Sigmoid colon (tissue), 7 donors: ENCODE data around the gene PTBP1. TPM values are rescaled to one million over a fixed set of nuclear protein-coding genes. Genes with fewer than 3 reads are reported as not detected.

Experiments
- DNase-seq: peaks from one replicate; pipeline ENCODE4 v3.0.0-alpha.2; 2019
- H3K27ac ChIP-seq, 4 donors: fragments of 200-600 bp; sonication (generic); one replicate each; pipeline ENCODE4 v1.5.1; 2016 to 2019; ENCODE audit warnings: mild to moderate bottlenecking in 1 of 4
- H3K27me3 ChIP-seq, 3 donors: fragments of 200-600 bp; sonication (generic); one replicate each; pipeline ENCODE4 v1.5.1; 2019; ENCODE audit warnings: mild to moderate bottlenecking in 1 of 3
- H3K36me3 ChIP-seq, 4 donors: fragments of 200-600 bp; sonication (generic); one replicate each; pipeline ENCODE4 v1.5.1; 2016 to 2019
- H3K4me1 ChIP-seq, 4 donors: fragments of 200-600 bp; sonication (generic); one replicate each; pipeline ENCODE4 v1.5.1; 2017 to 2019
- H3K4me3 ChIP-seq, 4 donors: fragments of 200-600 bp; sonication (generic); one replicate each; pipeline ENCODE4 v1.5.1; 2017 to 2019; ENCODE audit warnings: mild to moderate bottlenecking in 2 of 4, moderate library complexity in 1 of 4
- H3K9me3 ChIP-seq, 4 donors: fragments of 200-600 bp in 3 of 4; sonication (generic) in 3 of 4; one replicate each; pipeline versions ENCODE4 v1.5.1 to v1.6.1; 2013 to 2019
- EP300 ChIP-seq, 4 donors: sonication (generic); formaldehyde crosslinking; IDR thresholded peaks; one replicate each; pipeline ENCODE4 v1.6.1; 2017; ENCODE audit warnings: antibody characterized with exemption in 4 of 4
- POLR2A ChIP-seq, 2 donors: fragments of 450-650 bp; IDR thresholded peaks; one replicate each; pipeline ENCODE4 v1.6.1; 2016; ENCODE audit warnings: antibody characterized with exemption in 2 of 2, mild to moderate bottlenecking in 2 of 2, moderate library complexity in 2 of 2
- POLR2AphosphoS5 ChIP-seq, 4 donors: sonication (generic); formaldehyde crosslinking; IDR thresholded peaks; one replicate each; pipeline ENCODE4 v1.6.1; 2017; ENCODE audit warnings: antibody characterized with exemption in 4 of 4
- WGBS, 2 donors: extraction: QIAGEN DNeasy Blood & Tissue Kit; methylation state at CpG; one replicate each; pipeline ENCODE4 v1.1.7; 2013; 5-methylcytosine and 5-hydroxymethylcytosine counted together
- intact Hi-C: fragments of 100-400 bp; cut with DNase I; formaldehyde crosslinking; loops from one replicate; pipeline ENCODE4 v1.15.1; 2023
- polyA plus RNA-seq, 3 donors: library from polyadenylated mRNA; stranded (reverse); fragments of 200-250 nt; gene quantifications; one replicate each; pipeline ENCODE4 v1.2.3, GENCODE V29; 2013
- small RNA-seq, 3 donors: library from RNA; depleted of rRNA; stranded (forward); fragments of <200 nt; gene quantifications; one replicate each; pipeline ENCODE3, GENCODE V24; 2016
- total RNA-seq, 4 donors: library from RNA; depleted of rRNA; stranded (reverse); fragments of >200 nt; gene quantifications; one replicate each; pipeline ENCODE4 v1.1.0, GENCODE V29; 2016
- TF ChIP-seq, protein P1 (sequence below), 4 experiments: fragments of 450-650 bp in 3 of 4; fragments of 200-600 bp in 1 of 4; IDR thresholded peaks; one replicate each; pipeline ENCODE4 v1.5.1; 2016 to 2019; ENCODE audit warnings: antibody characterized with exemption in 4 of 4, mild to moderate bottlenecking in 3 of 4, moderate library complexity in 2 of 4
- donor health status: healthy with polysubstance abuse.
- donor health status: Bipolar disorder and iron deficiency.
- donor health status: healthy.

PTBP1 gene
- total and polyA plus RNA-seq, 7 donors = 53.8 to 154 (median 78.7) TPM

DNA sequence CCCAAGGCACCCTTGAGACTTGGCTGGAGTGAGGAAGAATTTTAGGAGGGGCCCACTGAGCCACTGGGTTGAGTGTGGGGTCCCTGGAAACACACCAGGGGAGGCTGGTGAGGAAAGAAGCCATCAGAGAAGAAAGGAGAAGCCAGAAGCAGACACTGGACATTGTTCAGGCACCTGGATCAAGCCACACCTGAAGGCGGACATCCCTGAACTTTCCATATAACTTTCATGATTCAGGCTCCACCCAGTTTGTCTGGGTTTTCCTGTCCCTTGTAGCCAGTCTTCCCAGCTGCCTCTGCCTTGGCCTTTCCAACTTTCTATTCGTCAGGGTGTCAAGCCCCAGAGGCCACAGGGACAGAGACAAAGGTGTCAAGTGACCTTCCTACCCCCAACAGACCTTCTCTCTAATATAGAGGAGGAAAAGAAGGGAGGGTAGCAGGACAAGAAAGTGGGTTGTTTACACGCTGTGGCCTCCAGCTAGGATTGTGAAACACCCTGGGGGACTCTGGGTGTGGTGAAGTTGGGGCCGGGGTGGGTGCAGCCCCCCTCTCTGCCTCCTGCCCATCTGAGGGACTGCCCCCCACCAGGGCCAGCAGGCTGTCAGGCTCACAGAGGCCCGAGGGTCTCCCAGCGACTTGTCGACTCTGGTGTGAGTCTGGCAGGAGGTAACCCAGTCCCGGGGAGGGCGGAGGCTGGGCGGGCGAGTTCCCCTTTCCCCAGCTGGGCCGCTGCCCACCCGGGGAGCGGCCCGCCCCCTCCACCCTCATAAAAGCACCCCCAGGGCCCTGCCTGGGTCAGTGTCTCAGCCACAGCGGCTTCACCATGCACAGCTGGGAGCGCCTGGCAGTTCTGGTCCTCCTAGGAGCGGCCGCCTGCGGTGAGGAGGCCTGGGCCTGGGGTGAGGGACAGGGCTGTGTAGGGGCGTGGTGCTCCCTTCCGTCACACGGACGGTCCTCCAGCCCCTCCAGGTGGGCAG is 61.9 kb downstream of the PTBP1 start, which contains the start of gene CFD:
Gene CFD, plus strand, starts transcription at position 797 of the 976 bp plus-strand sequence. Its CDS starts 26 bp downstream, at position 823.
- 7 to 20% methylated on average over 24 of the region's 24 CpGs for WGBS, 2 donors
- H3K27me3 ChIP-seq = peaks cover 23 to 76% (median 44%) of the 10 kb centered on the region in 3 donors
- intact Hi-C loops = loop anchor here (2.0 to 5.0 kb wide), 2 partner anchors 87 to 124 kb away; no protein-coding TSS in a partner anchor
- H3K36me3 ChIP-seq = no peaks in the 10 kb centered on the region
- no peaks in the 10 kb centered on the region for H3K9me3 ChIP-seq
- TF ChIP-seq, protein P1, sequence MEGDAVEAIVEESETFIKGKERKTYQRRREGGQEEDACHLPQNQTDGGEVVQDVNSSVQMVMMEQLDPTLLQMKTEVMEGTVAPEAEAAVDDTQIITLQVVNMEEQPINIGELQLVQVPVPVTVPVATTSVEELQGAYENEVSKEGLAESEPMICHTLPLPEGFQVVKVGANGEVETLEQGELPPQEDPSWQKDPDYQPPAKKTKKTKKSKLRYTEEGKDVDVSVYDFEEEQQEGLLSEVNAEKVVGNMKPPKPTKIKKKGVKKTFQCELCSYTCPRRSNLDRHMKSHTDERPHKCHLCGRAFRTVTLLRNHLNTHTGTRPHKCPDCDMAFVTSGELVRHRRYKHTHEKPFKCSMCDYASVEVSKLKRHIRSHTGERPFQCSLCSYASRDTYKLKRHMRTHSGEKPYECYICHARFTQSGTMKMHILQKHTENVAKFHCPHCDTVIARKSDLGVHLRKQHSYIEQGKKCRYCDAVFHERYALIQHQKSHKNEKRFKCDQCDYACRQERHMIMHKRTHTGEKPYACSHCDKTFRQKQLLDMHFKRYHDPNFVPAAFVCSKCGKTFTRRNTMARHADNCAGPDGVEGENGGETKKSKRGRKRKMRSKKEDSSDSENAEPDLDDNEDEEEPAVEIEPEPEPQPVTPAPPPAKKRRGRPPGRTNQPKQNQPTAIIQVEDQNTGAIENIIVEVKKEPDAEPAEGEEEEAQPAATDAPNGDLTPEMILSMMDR (IDR thresholded peaks at IDR 0.05) = no peak
- TF ChIP-seq EP300 (IDR thresholded peaks at IDR 0.05) (no peak), POLR2AphosphoS5 (IDR thresholded peaks at IDR 0.05) (peak; percentile 52 to 84 (median 74)), POLR2A (IDR thresholded peaks at IDR 0.05) (peak in 1 of 2 donors; percentile 46)
- DNase-seq = peak; percentile 89
- H3K27ac ChIP-seq = peak within 1 kb of the TSS; percentile 54 to 78 (median 60)
- H3K4me3 ChIP-seq = peak within 1 kb of the TSS; percentile 16 to 45 (median 34)
- H3K4me1 ChIP-seq = peaks cover 0 to 41% (median 29%) of the 10 kb centered on the region in 4 donors

DNA sequence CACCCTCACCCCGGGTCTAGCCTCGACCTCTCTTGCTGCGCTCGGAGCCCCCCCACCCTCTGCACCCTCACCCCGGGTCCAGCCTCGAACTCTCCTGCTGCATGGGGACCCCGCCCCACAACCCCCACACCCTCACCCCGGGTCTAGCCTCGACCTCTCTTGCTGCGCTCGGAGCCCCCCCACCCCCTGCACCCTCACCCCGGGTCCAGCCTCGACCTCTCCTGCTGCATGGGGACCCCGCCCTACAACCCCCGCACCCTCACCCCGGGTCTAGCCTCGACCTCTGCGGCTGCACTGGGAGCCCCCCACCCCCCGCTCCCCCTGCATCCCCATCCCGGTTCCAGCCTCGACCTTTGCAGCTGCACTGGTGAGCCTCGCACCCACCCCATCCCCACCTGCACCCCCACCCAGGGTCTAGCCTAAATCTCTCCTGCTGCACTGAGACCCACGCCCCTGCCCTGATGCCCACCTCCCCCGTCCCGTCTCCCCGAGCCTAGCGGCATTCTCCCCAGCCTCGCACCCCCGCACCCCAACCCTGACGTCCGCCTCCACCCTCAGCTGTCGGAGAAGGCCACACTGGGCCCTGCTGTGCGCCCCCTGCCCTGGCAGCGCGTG is 64.0 kb downstream of the PTBP1 start:
- intact Hi-C loops = no loop called here
- Histone ChIP-seq H3K4me1 (peaks cover 0 to 41% (median 30%) of the 10 kb centered on the region in 4 donors), H3K36me3 (no peaks in the 10 kb centered on the region), H3K27me3 (peaks cover 21 to 58% (median 42%) of the 10 kb centered on the region in 3 donors), H3K27ac (no peak overlapping the region), H3K9me3 (no peaks in the 10 kb centered on the region), H3K4me3 (peak overlapping the region in 2 of 4 donors; percentile 37 to 45)
- 49 to 64% methylated on average over 33 to 35 of the region's 35 CpGs for whole genome bisulfite sequencing, 2 donors
- DNase-seq = no peak
- TF ChIP-seq EP300 (IDR thresholded peaks at IDR 0.05) (no peak), POLR2AphosphoS5 (IDR thresholded peaks at IDR 0.05) (no peak), POLR2A (IDR thresholded peaks at IDR 0.05) (no peak)
- TF ChIP-seq, protein P1 (IDR thresholded peaks at IDR 0.05) = no peak

Small RNA genes within 50 kb of the gene (small RNA-seq; reads per million reads assigned to genes)
- 0 reads per million in 3 donors for gene MIR3187

Other genes starting within 250 kb of the PTBP1 start
- gene BSG, start 224.9 kb upstream of the PTBP1 start, total RNA-seq = 100 to 1,000 TPM; 423 to 500 (median 482) TPM
- gene BSG, start 224.9 kb upstream of the PTBP1 start, polyA plus RNA-seq = 100 to 1,000 TPM; 218 to 715 (median 309) TPM
- gene HCN2, start 207.6 kb upstream of the PTBP1 start, total RNA-seq = under 1 TPM in 3 of 4 donors, not detected in 1; 0.36 to 0.55 (median 0.54) TPM
- under 1 TPM in 2 of 3 donors, not detected in 1; 0.23 to 0.39 TPM for gene HCN2, start 207.6 kb upstream of the PTBP1 start, polyA plus RNA-seq
- 10 to 100 TPM; 18.2 to 26.3 (median 22.3) TPM for gene POLRMT, start 163.9 kb upstream of the PTBP1 start, total RNA-seq
- 10 to 100 TPM; 16.8 to 63.0 (median 30.3) TPM for gene POLRMT, start 163.9 kb upstream of the PTBP1 start, polyA plus RNA-seq
- 1 to 10 TPM in 1 of 4 donors, under 1 TPM in 1, not detected in 2; 0.99 to 1.7 TPM for gene FGF22, start 157.6 kb upstream of the PTBP1 start, total RNA-seq
- under 1 TPM in 1 of 3 donors, not detected in 2; 0.20 TPM for gene FGF22, start 157.6 kb upstream of the PTBP1 start, polyA plus RNA-seq
- gene RNF126, start 134.2 kb upstream of the PTBP1 start, total RNA-seq = 10 to 100 TPM; 39.2 to 57.1 (median 55.5) TPM
- gene RNF126, start 134.2 kb upstream of the PTBP1 start, polyA plus RNA-seq = 10 to 100 TPM; 33.5 to 58.8 (median 35.4) TPM
- 100 to 1,000 TPM in 2 of 4 donors, 10 to 100 TPM in 2; 35.7 to 118 (median 107) TPM for gene FSTL3, start 121.1 kb upstream of the PTBP1 start, total RNA-seq
- gene FSTL3, start 121.1 kb upstream of the PTBP1 start, polyA plus RNA-seq = 10 to 100 TPM in 1 of 3 donors, 1 to 10 TPM in 2; 1.6 to 17.8 (median 6.0) TPM
- not detected for gene PRSS57, start 102.0 kb upstream of the PTBP1 start, total RNA-seq
- under 1 TPM in 1 of 3 donors, not detected in 2; 0.15 TPM for gene PRSS57, start 102.0 kb upstream of the PTBP1 start, polyA plus RNA-seq
- gene PALM, start 88.5 kb upstream of the PTBP1 start, total RNA-seq = 10 to 100 TPM; 30.4 to 91.4 (median 35.9) TPM
- 10 to 100 TPM in 2 of 3 donors, 1 to 10 TPM in 1; 3.0 to 21.0 (median 12.5) TPM for gene PALM, start 88.5 kb upstream of the PTBP1 start, polyA plus RNA-seq
- under 1 TPM in 1 of 4 donors, not detected in 3; 0.36 TPM for gene MISP, start 46.3 kb upstream of the PTBP1 start, total RNA-seq
- gene MISP, start 46.3 kb upstream of the PTBP1 start, polyA plus RNA-seq = 100 to 1,000 TPM; 266 to 456 (median 311) TPM
- not detected for gene PLPPR3, start 24.5 kb downstream of the PTBP1 start, total RNA-seq
- gene PLPPR3, start 24.5 kb downstream of the PTBP1 start, polyA plus RNA-seq = under 1 TPM in 1 of 3 donors, not detected in 2; 0.07 TPM
- 1 to 10 TPM in 1 of 4 donors, under 1 TPM in 1, not detected in 2; 0.36 to 1.1 TPM for gene AZU1, start 30.4 kb downstream of the PTBP1 start, total RNA-seq
- gene AZU1, start 30.4 kb downstream of the PTBP1 start, polyA plus RNA-seq = under 1 TPM in 1 of 3 donors, not detected in 2; 0.03 TPM
- not detected for gene PRTN3, start 43.5 kb downstream of the PTBP1 start, total RNA-seq
- gene PRTN3, start 43.5 kb downstream of the PTBP1 start, polyA plus RNA-seq = not detected
- 1 to 10 TPM in 3 of 4 donors, not detected in 1; 1.4 to 3.6 (median 2.3) TPM for gene ELANE, start 54.9 kb downstream of the PTBP1 start, total RNA-seq
- under 1 TPM in 1 of 3 donors, not detected in 2; 0.64 TPM for gene ELANE, start 54.9 kb downstream of the PTBP1 start, polyA plus RNA-seq
- 100 to 1,000 TPM; 131 to 830 (median 457) TPM for gene CFD, start 62.2 kb downstream of the PTBP1 start, total RNA-seq
- 100 to 1,000 TPM in 2 of 3 donors, 10 to 100 TPM in 1; 29.1 to 329 (median 101) TPM for gene CFD, start 62.2 kb downstream of the PTBP1 start, polyA plus RNA-seq
- 10 to 100 TPM; 22.4 to 33.2 (median 25.6) TPM for gene MED16, start 95.7 kb downstream of the PTBP1 start, total RNA-seq
- 10 to 100 TPM; 36.1 to 62.5 (median 51.7) TPM for gene MED16, start 95.7 kb downstream of the PTBP1 start, polyA plus RNA-seq
- not detected for gene RNU6-9, start 96.0 kb downstream of the PTBP1 start, total RNA-seq
- not detected for gene RNU6-9, start 96.0 kb downstream of the PTBP1 start, polyA plus RNA-seq
- 10 to 100 TPM; 21.4 to 37.2 (median 27.7) TPM for gene R3HDM4, start 115.8 kb downstream of the PTBP1 start, total RNA-seq
- 10 to 100 TPM; 30.5 to 85.3 (median 33.0) TPM for gene R3HDM4, start 115.8 kb downstream of the PTBP1 start, polyA plus RNA-seq
- not detected for gene KISS1R, start 119.9 kb downstream of the PTBP1 start, total RNA-seq
- under 1 TPM in 1 of 3 donors, not detected in 2; 0.13 TPM for gene KISS1R, start 119.9 kb downstream of the PTBP1 start, polyA plus RNA-seq
- gene ARID3A, start 128.6 kb downstream of the PTBP1 start, total RNA-seq = 10 to 100 TPM in 1 of 4 donors, 1 to 10 TPM in 3; 3.1 to 11.6 (median 4.3) TPM
- gene ARID3A, start 128.6 kb downstream of the PTBP1 start, polyA plus RNA-seq = 1 to 10 TPM; 1.4 to 6.0 (median 1.8) TPM
- 10 to 100 TPM; 14.3 to 33.1 (median 30.4) TPM for gene WDR18, start 186.9 kb downstream of the PTBP1 start, total RNA-seq
- gene WDR18, start 186.9 kb downstream of the PTBP1 start, polyA plus RNA-seq = 10 to 100 TPM; 22.4 to 65.8 (median 43.8) TPM
- under 1 TPM in 1 of 4 donors, not detected in 3; 0.14 TPM for gene GRIN3B, start 203.0 kb downstream of the PTBP1 start, total RNA-seq
- under 1 TPM in 1 of 3 donors, not detected in 2; 0.04 TPM for gene GRIN3B, start 203.0 kb downstream of the PTBP1 start, polyA plus RNA-seq
- 100 to 1,000 TPM in 2 of 4 donors, 10 to 100 TPM in 2; 85.6 to 174 (median 126) TPM for gene TMEM259, start 223.7 kb downstream of the PTBP1 start, total RNA-seq
- gene TMEM259, start 223.7 kb downstream of the PTBP1 start, polyA plus RNA-seq = 100 to 1,000 TPM in 1 of 3 donors, 10 to 100 TPM in 2; 19.2 to 232 (median 25.9) TPM
- not detected for gene RNU6-2, start 224.1 kb downstream of the PTBP1 start, total RNA-seq
- not detected for gene RNU6-2, start 224.1 kb downstream of the PTBP1 start, polyA plus RNA-seq
- gene CNN2, start 229.2 kb downstream of the PTBP1 start, total RNA-seq = 10 to 100 TPM; 25.5 to 59.0 (median 36.3) TPM
- 100 to 1,000 TPM in 1 of 3 donors, 10 to 100 TPM in 2; 48.0 to 115 (median 53.9) TPM for gene CNN2, start 229.2 kb downstream of the PTBP1 start, polyA plus RNA-seq
- gene ABCA7, start 242.7 kb downstream of the PTBP1 start, total RNA-seq = 10 to 100 TPM in 2 of 4 donors, 1 to 10 TPM in 2; 3.8 to 20.5 (median 10.9) TPM
- gene ABCA7, start 242.7 kb downstream of the PTBP1 start, polyA plus RNA-seq = 10 to 100 TPM in 1 of 3 donors, 1 to 10 TPM in 2; 1.8 to 25.1 (median 9.9) TPM